ENCODE data around the gene SPTBN4. TPM values are rescaled to one million over a fixed set of nuclear protein-coding genes. Genes with fewer than 3 reads are reported as not detected.

SPTBN4 gene
- total and polyA plus RNA-seq, 2 donors (not counting 1 experiment from before 2014, with no cell fraction given) = 1.3 to 6.6 TPM

- Histone ChIP-seq H3K9me3 (ENCODE audit: control insufficient read depth, insufficient read depth, low read depth, low read length) (no peaks in the 10 kb centered on the region), H3K4me3 (replicated peaks in 1 of 4; ENCODE audit: control extremely low read depth in 1 of 4, insufficient read depth in 1 of 4, low read depth in 3 of 4, low read length in 4 of 4) (no peak overlapping the region), H2AFZ (ENCODE audit: low read length) (no peak overlapping the region), H3K36me3 (ENCODE audit: control insufficient read depth, insufficient read depth, low read length) (no peaks in the 10 kb centered on the region), H3K9ac (ENCODE audit: insufficient read depth, low read length) (no peak overlapping the region), H3K79me2 (ENCODE audit: control insufficient read depth, insufficient read depth, low read length) (no peaks in the 10 kb centered on the region), H4K20me1 (ENCODE audit: control insufficient read depth, extremely low read depth, insufficient read depth, low read length) (no peaks in the 10 kb centered on the region), H3K4me2 (ENCODE audit: extremely low read depth, insufficient read depth, low read length) (no peak overlapping the region), H3K27ac (ENCODE audit: insufficient read depth, low read length) (no peak overlapping the region), H3K27me3 (ENCODE audit: control insufficient read depth, insufficient read depth, low read length) (no peaks in the 10 kb centered on the region), H3K4me1 (ENCODE audit: control insufficient read depth, extremely low read depth, insufficient read depth, low read length) (peaks cover 12% of the 10 kb centered on the region)
- DNase-seq (ENCODE audit: low read depth in 2 of 2) = no peak
- no peak for TF ChIP-seq EZH2 (IDR thresholded peaks at IDR 0.05; ENCODE audit: low read length, missing control alignments)
- TF ChIP-seq, protein P1, sequence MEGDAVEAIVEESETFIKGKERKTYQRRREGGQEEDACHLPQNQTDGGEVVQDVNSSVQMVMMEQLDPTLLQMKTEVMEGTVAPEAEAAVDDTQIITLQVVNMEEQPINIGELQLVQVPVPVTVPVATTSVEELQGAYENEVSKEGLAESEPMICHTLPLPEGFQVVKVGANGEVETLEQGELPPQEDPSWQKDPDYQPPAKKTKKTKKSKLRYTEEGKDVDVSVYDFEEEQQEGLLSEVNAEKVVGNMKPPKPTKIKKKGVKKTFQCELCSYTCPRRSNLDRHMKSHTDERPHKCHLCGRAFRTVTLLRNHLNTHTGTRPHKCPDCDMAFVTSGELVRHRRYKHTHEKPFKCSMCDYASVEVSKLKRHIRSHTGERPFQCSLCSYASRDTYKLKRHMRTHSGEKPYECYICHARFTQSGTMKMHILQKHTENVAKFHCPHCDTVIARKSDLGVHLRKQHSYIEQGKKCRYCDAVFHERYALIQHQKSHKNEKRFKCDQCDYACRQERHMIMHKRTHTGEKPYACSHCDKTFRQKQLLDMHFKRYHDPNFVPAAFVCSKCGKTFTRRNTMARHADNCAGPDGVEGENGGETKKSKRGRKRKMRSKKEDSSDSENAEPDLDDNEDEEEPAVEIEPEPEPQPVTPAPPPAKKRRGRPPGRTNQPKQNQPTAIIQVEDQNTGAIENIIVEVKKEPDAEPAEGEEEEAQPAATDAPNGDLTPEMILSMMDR (conservative IDR thresholded peaks at IDR 0.05 in 1 of 2, IDR thresholded peaks at IDR 0.05 in 1 of 2; ENCODE audit: low read depth in 1 of 2, low read length in 2 of 2) = no peak
Observed at GRCh38 chr19:40469011-40469410, 2.2 kb downstream of the SPTBN4 start.

DNA sequence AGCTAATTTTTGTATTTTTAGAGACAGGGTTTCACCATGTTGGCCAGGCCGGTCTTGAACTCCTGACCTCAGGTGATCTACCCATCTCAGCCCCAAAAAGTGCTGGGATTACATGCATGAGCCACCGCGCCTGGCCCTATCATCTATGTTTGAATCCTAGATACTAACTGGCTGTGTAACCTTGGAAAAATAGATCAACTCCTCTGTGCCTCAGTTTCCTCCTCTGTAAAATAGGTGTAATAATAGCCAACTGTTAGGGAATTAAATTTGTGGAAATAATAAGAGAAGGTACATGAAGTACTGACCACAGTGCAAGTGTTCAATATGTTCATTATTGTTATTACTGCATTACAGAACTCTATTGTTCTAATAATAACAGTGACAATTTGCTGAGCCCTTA, 4.3 kb downstream of the SPTBN4 start:
- no peaks in the 10 kb centered on the region for H4K20me1 ChIP-seq (ENCODE audit: control insufficient read depth, extremely low read depth, insufficient read depth, low read length)
- no peaks in the 10 kb centered on the region for H3K36me3 ChIP-seq (ENCODE audit: control insufficient read depth, insufficient read depth, low read length)
- peaks cover 6% of the 10 kb centered on the region for H3K4me1 ChIP-seq (ENCODE audit: control insufficient read depth, extremely low read depth, insufficient read depth, low read length)
- no peaks in the 10 kb centered on the region for H3K27me3 ChIP-seq (ENCODE audit: control insufficient read depth, insufficient read depth, low read length)
- no peak overlapping the region for H3K9ac ChIP-seq (ENCODE audit: insufficient read depth, low read length)
- TF ChIP-seq, protein P1 (conservative IDR thresholded peaks at IDR 0.05 in 1 of 2, IDR thresholded peaks at IDR 0.05 in 1 of 2; ENCODE audit: low read depth in 1 of 2, low read length in 2 of 2) = no peak
- TF ChIP-seq EZH2 (IDR thresholded peaks at IDR 0.05; ENCODE audit: low read length, missing control alignments) = no peak
- H3K4me2 ChIP-seq (ENCODE audit: extremely low read depth, insufficient read depth, low read length) = no peak overlapping the region
- no peak overlapping the region for H2AFZ ChIP-seq (ENCODE audit: low read length)
- H3K79me2 ChIP-seq (ENCODE audit: control insufficient read depth, insufficient read depth, low read length) = no peaks in the 10 kb centered on the region
- H3K4me3 ChIP-seq (replicated peaks in 1 of 4; ENCODE audit: control extremely low read depth in 1 of 4, insufficient read depth in 1 of 4, low read depth in 3 of 4, low read length in 4 of 4) = no peak overlapping the region
- DNase-seq (ENCODE audit: low read depth in 2 of 2) = no peak
- H3K9me3 ChIP-seq (ENCODE audit: control insufficient read depth, insufficient read depth, low read depth, low read length) = no peaks in the 10 kb centered on the region
- H3K27ac ChIP-seq (ENCODE audit: insufficient read depth, low read length) = no peak overlapping the region

- no peak for TF ChIP-seq EZH2 (IDR thresholded peaks at IDR 0.05; ENCODE audit: low read length, missing control alignments)
- TF ChIP-seq, protein P1 (conservative IDR thresholded peaks at IDR 0.05 in 1 of 2, IDR thresholded peaks at IDR 0.05 in 1 of 2; ENCODE audit: low read depth in 1 of 2, low read length in 2 of 2) = no peak
- H3K79me2 ChIP-seq (ENCODE audit: control insufficient read depth, insufficient read depth, low read length) = no peaks in the 10 kb centered on the region
- H3K4me3 ChIP-seq (replicated peaks in 1 of 4; ENCODE audit: control extremely low read depth in 1 of 4, insufficient read depth in 1 of 4, low read depth in 3 of 4, low read length in 4 of 4) = no peak overlapping the region
- H3K27ac ChIP-seq (ENCODE audit: insufficient read depth, low read length) = no peak overlapping the region
- H3K9ac ChIP-seq (ENCODE audit: insufficient read depth, low read length) = no peak overlapping the region
- H3K36me3 ChIP-seq (ENCODE audit: control insufficient read depth, insufficient read depth, low read length) = no peaks in the 10 kb centered on the region
- H4K20me1 ChIP-seq (ENCODE audit: control insufficient read depth, extremely low read depth, insufficient read depth, low read length) = no peaks in the 10 kb centered on the region
- no peak overlapping the region for H2AFZ ChIP-seq (ENCODE audit: low read length)
- DNase-seq (ENCODE audit: low read depth in 2 of 2) = no peak
- H3K4me2 ChIP-seq (ENCODE audit: extremely low read depth, insufficient read depth, low read length) = no peak overlapping the region
- no peaks in the 10 kb centered on the region for H3K27me3 ChIP-seq (ENCODE audit: control insufficient read depth, insufficient read depth, low read length)
- H3K9me3 ChIP-seq (ENCODE audit: control insufficient read depth, insufficient read depth, low read depth, low read length) = no peaks in the 10 kb centered on the region
- no peaks in the 10 kb centered on the region for H3K4me1 ChIP-seq (ENCODE audit: control insufficient read depth, extremely low read depth, insufficient read depth, low read length)
Observed at GRCh38 chr19:40472516-40472915, 5.7 kb downstream of the SPTBN4 start.

All from fibroblast of lung (primary cell).